ENCODE measurements around the gene KCNH3. TPM values are rescaled to one million over a fixed set of nuclear protein-coding genes. Genes with fewer than 3 reads are reported as not detected.
A peak's percentile ranks its signal among the peaks of the same experiment; 100 is the strongest.

The KCNH3 gene
- total RNA-seq, 2 donors from 2014 or later = 0.35 to 0.95 TPM

DNA sequence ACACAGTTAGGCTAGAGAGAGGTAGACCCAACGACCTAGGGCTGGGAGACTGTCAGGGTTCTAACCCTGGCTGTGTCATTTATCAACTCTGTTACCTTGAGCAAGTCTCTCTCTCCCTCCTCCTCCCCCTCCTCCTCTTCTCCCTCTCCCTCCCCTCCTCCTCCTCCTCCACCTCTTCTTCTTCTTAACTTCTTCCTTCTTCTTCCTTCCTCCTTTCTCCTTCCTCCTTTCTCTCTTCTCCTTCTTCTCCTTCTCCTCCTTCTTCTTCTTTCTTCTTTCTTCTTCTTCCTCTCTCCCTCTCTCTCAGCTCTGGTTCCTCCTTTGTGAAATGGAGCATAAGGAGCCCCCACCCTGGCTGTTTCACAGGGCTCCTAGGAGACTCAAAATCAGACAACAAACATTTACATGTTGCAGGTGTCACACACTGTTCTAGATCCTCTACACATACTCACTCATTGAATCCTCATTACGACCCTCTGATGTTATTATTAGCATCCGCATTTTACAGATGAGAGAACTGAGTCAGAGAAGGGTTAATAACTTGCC is 2.2 kb upstream of the KCNH3 start:
- Histone ChIP-seq H3K4me1 (ENCODE audit: control insufficient read depth in 1 of 2, low read depth in 2 of 2) (peaks cover 9 to 16% of the 10 kb centered on the region in 2 donors), H3K4me3 (no peak overlapping the region), H3K9me3 (no peaks in the 10 kb centered on the region), H3K36me3 (no peaks in the 10 kb centered on the region), H3K27ac (no peak overlapping the region), H3K27me3 (replicated peaks; ENCODE audit: insufficient read depth) (peaks cover 9% of the 10 kb centered on the region)
- ATAC-seq (ENCODE audit: insufficient number of reproducible peaks, low FRiP score, low read depth) = no peak
- DNase-seq (ENCODE audit: low spot score) = no peak
- TF ChIP-seq, protein P1, sequence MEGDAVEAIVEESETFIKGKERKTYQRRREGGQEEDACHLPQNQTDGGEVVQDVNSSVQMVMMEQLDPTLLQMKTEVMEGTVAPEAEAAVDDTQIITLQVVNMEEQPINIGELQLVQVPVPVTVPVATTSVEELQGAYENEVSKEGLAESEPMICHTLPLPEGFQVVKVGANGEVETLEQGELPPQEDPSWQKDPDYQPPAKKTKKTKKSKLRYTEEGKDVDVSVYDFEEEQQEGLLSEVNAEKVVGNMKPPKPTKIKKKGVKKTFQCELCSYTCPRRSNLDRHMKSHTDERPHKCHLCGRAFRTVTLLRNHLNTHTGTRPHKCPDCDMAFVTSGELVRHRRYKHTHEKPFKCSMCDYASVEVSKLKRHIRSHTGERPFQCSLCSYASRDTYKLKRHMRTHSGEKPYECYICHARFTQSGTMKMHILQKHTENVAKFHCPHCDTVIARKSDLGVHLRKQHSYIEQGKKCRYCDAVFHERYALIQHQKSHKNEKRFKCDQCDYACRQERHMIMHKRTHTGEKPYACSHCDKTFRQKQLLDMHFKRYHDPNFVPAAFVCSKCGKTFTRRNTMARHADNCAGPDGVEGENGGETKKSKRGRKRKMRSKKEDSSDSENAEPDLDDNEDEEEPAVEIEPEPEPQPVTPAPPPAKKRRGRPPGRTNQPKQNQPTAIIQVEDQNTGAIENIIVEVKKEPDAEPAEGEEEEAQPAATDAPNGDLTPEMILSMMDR (IDR thresholded peaks at IDR 0.05) = no peak

GRCh38 chr12:49537231-49537751 is 1.5 kb upstream of the KCNH3 start:
- DNase-seq (ENCODE audit: low spot score) (no peak), ATAC-seq (ENCODE audit: insufficient number of reproducible peaks, low FRiP score, low read depth) (no peak)
- H3K9me3 ChIP-seq = no peaks in the 10 kb centered on the region
- no peaks in the 10 kb centered on the region for H3K36me3 ChIP-seq
- peaks cover 9 to 16% of the 10 kb centered on the region in 2 donors for H3K4me1 ChIP-seq (ENCODE audit: control insufficient read depth in 1 of 2, low read depth in 2 of 2)
- H3K4me3 ChIP-seq = peak overlapping the region; percentile 73
- peaks cover 9% of the 10 kb centered on the region for H3K27me3 ChIP-seq (replicated peaks; ENCODE audit: insufficient read depth)
- H3K27ac ChIP-seq = no peak overlapping the region
- TF ChIP-seq, protein P1 (IDR thresholded peaks at IDR 0.05) = no peak

- ATAC-seq (ENCODE audit: insufficient number of reproducible peaks, low FRiP score, low read depth) = no peak
- Histone ChIP-seq H3K27me3 (replicated peaks; ENCODE audit: insufficient read depth) (peaks cover 9% of the 10 kb centered on the region), H3K9me3 (no peaks in the 10 kb centered on the region), H3K4me1 (ENCODE audit: control insufficient read depth in 1 of 2, low read depth in 2 of 2) (peaks cover 9 to 16% of the 10 kb centered on the region in 2 donors), H3K4me3 (peak overlapping the region; percentile 73), H3K27ac (no peak overlapping the region), H3K36me3 (no peaks in the 10 kb centered on the region)
- no peak for DNase-seq (ENCODE audit: low spot score)
- TF ChIP-seq, protein P1 (IDR thresholded peaks at IDR 0.05) = no peak
Measured at GRCh38 chr12:49537752-49538509, 899 bp upstream of the KCNH3 start.

DNA sequence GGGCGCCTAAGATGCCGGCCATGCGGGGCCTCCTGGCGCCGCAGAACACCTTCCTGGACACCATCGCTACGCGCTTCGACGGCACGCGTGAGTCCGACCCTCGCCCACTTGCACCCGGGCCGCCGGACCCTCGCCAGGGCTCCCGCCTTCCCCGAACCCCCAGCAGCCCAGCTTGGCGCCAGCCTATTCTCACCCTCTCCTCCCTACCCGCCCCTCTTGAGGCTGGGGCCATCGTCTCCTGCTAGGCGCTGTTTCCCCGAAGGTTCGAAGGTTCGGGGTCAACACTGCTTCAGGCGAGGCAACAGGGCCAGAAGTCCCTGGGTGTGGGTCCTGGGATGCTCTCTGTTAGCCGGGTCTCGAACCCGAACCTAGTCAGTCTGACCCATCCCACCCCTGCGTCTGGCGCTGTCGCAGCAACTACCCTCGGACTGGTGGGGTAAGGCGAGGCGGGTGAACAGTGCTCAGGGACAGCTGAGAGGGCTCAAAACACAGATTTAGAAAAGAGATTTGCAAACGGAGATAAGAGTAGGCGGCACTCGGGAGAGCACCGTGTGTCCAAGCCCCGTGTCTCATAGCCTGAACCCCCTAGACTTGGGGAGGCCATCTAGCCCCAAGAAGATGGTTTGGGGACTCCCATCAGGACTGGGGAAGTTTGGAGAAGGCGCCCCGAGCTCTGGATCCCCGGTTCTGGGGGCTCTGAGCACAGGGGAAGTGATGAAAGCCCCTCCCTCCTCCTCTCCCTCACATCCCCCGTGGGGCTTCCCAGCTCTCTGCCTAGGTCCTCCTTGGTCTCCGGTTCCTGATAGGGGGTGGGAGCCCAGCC is 787 bp downstream of the KCNH3 start:
- TF ChIP-seq, protein P1 (IDR thresholded peaks at IDR 0.05) = no peak
- peaks cover 9% of the 10 kb centered on the region for H3K27me3 ChIP-seq (replicated peaks; ENCODE audit: insufficient read depth)
- H3K9me3 ChIP-seq = no peaks in the 10 kb centered on the region
- no peak overlapping the region for H3K4me3 ChIP-seq
- ATAC-seq (ENCODE audit: insufficient number of reproducible peaks, low FRiP score, low read depth) = no peak
- H3K4me1 ChIP-seq (ENCODE audit: control insufficient read depth in 1 of 2, low read depth in 2 of 2) = peaks cover 9 to 16% of the 10 kb centered on the region in 2 donors
- no peak for DNase-seq (ENCODE audit: low spot score)
- H3K27ac ChIP-seq = no peak overlapping the region
- no peaks in the 10 kb centered on the region for H3K36me3 ChIP-seq
